HepG2 (cell line): Measurements from ENCODE around the gene GK. TPM values are rescaled to one million over a fixed set of nuclear protein-coding genes. Genes with fewer than 3 reads are reported as not detected.

Source experiments
- ATF7 ChIP-seq, 2 experiments: fragments of 450-650 bp in 1 of 2; sonication (generic) in 1 of 2; formaldehyde crosslinking in 1 of 2; IDR thresholded peaks; 2 replicates each; pipeline versions ENCODE4 v1.4.0 to v1.6.1; 2016 to 2020; ENCODE audit warnings: antibody characterized with exemption in 1 of 2, mild to moderate bottlenecking in 1 of 2, missing genetic modification reagents in 1 of 2
- FOXA1 ChIP-seq, 2 experiments: fragments of 450-650 bp in 1 of 2; sonication (generic) in 1 of 2; formaldehyde crosslinking in 1 of 2; IDR thresholded peaks; 2 replicates each; pipeline versions ENCODE4 v1.4.0 to v1.6.1; 2016 to 2020; ENCODE audit warnings: missing genetic modification reagents in 1 of 2
- HNRNPH1 ChIP-seq: fragments of 200-400 bp; formaldehyde crosslinking; optimal IDR thresholded peaks from 2 replicates; pipeline ENCODE3; 2017; ENCODE audit warnings: mild to moderate bottlenecking, low read depth, low read length
- NR2F1 ChIP-seq, 2 experiments: fragments of 450-650 bp in 1 of 2; formaldehyde crosslinking in 1 of 2; IDR thresholded peaks; 2 replicates each; pipeline versions ENCODE4 v1.5.0 to v1.6.1; 2016 to 2020; ENCODE audit warnings: mild to moderate bottlenecking in 1 of 2, missing compliant biosample characterization in 1 of 2, missing genetic modification reagents in 1 of 2, moderate library complexity in 1 of 2
- NR2F6 ChIP-seq, 2 experiments: IDR thresholded peaks; 2 replicates each; pipeline ENCODE4 v1.6.1; 2016; ENCODE audit warnings: antibody characterized with exemption in 1 of 2, mild to moderate bottlenecking in 1 of 2
- SALL1 ChIP-seq: sonication (generic); formaldehyde crosslinking; IDR thresholded peaks from 2 replicates; pipeline ENCODE4 v1.8.0; 2022; ENCODE audit warnings: mild to moderate bottlenecking, missing genetic modification reagents
- SRF ChIP-seq: IDR thresholded peaks from 2 replicates; pipeline ENCODE4 v1.6.1; 2011; ENCODE audit warnings: mild to moderate bottlenecking, low read depth, low read length, moderate library complexity
- ZNF235 ChIP-seq: sonication (generic); formaldehyde crosslinking; IDR thresholded peaks from 2 replicates; pipeline ENCODE4 v1.8.1; 2023; ENCODE audit warnings: mild to moderate bottlenecking, missing genetic modification reagents, borderline replicate concordance
- ZSCAN9 ChIP-seq: IDR thresholded peaks from 2 replicates; pipeline ENCODE4 v1.6.1; 2016; ENCODE audit warnings: borderline replicate concordance
- polyA plus RNA-seq, 8 experiments: library from polyadenylated mRNA; depleted of rRNA in 3 of 8; stranded (reverse) in 7 of 8; unstranded in 1 of 8; fragments of >200 nt; fragmentation: Illumina TruSeq in 4 of 8; extraction: Trizol in 4 of 8; gene quantifications; 2 replicates each; pipeline versions ENCODE4 v1.2.1 to v1.2.3, GENCODE V29; 2011 to 2016; ENCODE audit warnings: low read depth in 4 of 8, missing spikeins in 1 of 8, mixed read lengths in 1 of 8; ENCODE audit not compliant: insufficient read depth in 1 of 8
- total RNA-seq, 5 experiments: library from RNA; depleted of rRNA; stranded (reverse); fragments of >200 nt; fragmentation: Illumina TruSeq; extraction: Trizol; gene quantifications; 2 replicates each; pipeline ENCODE4 v1.2.3, GENCODE V29; 2016; ENCODE audit warnings: low read depth in 1 of 5
- TF ChIP-seq, protein P1 (sequence below): sonication (generic); formaldehyde crosslinking; IDR thresholded peaks from 2 replicates; pipeline ENCODE4 v1.8.1; 2023; ENCODE audit warnings: missing genetic modification reagents, mild to moderate bottlenecking, borderline replicate concordance
- TF ChIP-seq, protein P2 (sequence below): sonication (generic); formaldehyde crosslinking; IDR thresholded peaks from 2 replicates; pipeline ENCODE4 v1.4.0; 2020; ENCODE audit warnings: missing genetic modification reagents
- TF ChIP-seq, protein P3 (sequence below): sonication (generic); formaldehyde crosslinking; IDR thresholded peaks from 2 replicates; pipeline ENCODE4 v1.4.0; 2020; ENCODE audit warnings: mild to moderate bottlenecking, missing genetic modification reagents
- TF ChIP-seq, protein P4 (sequence below): sonication (generic); formaldehyde crosslinking; IDR thresholded peaks from 2 replicates; pipeline ENCODE4 v1.4.0; 2020; ENCODE audit warnings: missing genetic modification reagents
- TF ChIP-seq, protein P5 (sequence below): sonication (generic); formaldehyde crosslinking; IDR thresholded peaks from 2 replicates; pipeline ENCODE4 v1.4.0; 2020; ENCODE audit warnings: mild to moderate bottlenecking, missing genetic modification reagents

The GK gene
- total and polyA plus RNA-seq, 2 of the 13 experiments (the other 11 are each of a cell fraction or from before 2014, with no cell fraction given), result 64.2 to 265 TPM

DNA sequence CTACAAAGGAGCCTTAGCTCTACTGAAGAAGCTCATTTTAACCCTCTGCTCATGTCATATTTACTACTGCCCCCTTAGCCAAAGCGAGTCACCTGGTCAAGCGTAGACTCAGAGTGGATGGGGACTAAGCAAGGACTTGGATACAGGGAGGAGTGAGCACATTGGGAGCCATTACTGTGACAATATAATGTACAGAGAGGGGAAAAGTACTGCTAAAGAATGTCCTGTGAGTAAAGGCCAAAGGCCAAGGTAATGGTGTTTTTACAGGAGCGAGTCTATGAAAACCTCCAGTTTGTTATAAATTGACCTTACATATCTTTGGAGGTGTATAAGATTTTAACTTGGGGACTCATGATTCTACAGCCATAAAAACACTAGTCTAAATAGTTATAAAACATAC is 10.6 kb upstream of the GK start (continued):
- TF ChIP-seq, protein P1, sequence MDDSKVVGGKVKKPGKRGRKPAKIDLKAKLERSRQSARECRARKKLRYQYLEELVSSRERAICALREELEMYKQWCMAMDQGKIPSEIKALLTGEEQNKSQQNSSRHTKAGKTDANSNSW (CRISPR knock-in tag), result no peak
- TF ChIP-seq NR2F1 (CRISPR knock-in tag; IDR thresholded peaks at IDR 0.05) (peak; percentile 40 to 46; a peak in 3 of 4 replicates), NR2F6 (IDR thresholded peaks at IDR 0.05) (peak; percentile 72), NR2F6 (CRISPR knock-in tag; IDR thresholded peaks at IDR 0.05) (peak; percentile 87), ATF7 (IDR thresholded peaks at IDR 0.05) (no peak), ATF7 (CRISPR knock-in tag; IDR thresholded peaks at IDR 0.05) (no peak), SRF (no peak), ZSCAN9 (CRISPR knock-in tag) (no peak), SALL1 (CRISPR knock-in tag) (peak; percentile 13; the same call in 1 of the 2 replicates), HNRNPH1 (no peak), ZNF235 (CRISPR knock-in tag) (no peak), FOXA1 (IDR thresholded peaks at IDR 0.05) (no peak), FOXA1 (CRISPR knock-in tag; IDR thresholded peaks at IDR 0.05) (no peak)
- TF ChIP-seq, protein P2, sequence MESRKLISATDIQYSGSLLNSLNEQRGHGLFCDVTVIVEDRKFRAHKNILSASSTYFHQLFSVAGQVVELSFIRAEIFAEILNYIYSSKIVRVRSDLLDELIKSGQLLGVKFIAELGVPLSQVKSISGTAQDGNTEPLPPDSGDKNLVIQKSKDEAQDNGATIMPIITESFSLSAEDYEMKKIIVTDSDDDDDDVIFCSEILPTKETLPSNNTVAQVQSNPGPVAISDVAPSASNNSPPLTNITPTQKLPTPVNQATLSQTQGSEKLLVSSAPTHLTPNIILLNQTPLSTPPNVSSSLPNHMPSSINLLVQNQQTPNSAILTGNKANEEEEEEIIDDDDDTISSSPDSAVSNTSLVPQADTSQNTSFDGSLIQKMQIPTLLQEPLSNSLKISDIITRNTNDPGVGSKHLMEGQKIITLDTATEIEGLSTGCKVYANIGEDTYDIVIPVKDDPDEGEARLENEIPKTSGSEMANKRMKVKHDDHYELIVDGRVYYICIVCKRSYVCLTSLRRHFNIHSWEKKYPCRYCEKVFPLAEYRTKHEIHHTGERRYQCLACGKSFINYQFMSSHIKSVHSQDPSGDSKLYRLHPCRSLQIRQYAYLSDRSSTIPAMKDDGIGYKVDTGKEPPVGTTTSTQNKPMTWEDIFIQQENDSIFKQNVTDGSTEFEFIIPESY (CRISPR knock-in tag), result no peak
- TF ChIP-seq, protein P3, sequence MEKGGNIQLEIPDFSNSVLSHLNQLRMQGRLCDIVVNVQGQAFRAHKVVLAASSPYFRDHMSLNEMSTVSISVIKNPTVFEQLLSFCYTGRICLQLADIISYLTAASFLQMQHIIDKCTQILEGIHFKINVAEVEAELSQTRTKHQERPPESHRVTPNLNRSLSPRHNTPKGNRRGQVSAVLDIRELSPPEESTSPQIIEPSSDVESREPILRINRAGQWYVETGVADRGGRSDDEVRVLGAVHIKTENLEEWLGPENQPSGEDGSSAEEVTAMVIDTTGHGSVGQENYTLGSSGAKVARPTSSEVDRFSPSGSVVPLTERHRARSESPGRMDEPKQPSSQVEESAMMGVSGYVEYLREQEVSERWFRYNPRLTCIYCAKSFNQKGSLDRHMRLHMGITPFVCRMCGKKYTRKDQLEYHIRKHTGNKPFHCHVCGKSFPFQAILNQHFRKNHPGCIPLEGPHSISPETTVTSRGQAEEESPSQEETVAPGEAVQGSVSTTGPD (CRISPR knock-in tag), result no peak
- TF ChIP-seq, protein P4, sequence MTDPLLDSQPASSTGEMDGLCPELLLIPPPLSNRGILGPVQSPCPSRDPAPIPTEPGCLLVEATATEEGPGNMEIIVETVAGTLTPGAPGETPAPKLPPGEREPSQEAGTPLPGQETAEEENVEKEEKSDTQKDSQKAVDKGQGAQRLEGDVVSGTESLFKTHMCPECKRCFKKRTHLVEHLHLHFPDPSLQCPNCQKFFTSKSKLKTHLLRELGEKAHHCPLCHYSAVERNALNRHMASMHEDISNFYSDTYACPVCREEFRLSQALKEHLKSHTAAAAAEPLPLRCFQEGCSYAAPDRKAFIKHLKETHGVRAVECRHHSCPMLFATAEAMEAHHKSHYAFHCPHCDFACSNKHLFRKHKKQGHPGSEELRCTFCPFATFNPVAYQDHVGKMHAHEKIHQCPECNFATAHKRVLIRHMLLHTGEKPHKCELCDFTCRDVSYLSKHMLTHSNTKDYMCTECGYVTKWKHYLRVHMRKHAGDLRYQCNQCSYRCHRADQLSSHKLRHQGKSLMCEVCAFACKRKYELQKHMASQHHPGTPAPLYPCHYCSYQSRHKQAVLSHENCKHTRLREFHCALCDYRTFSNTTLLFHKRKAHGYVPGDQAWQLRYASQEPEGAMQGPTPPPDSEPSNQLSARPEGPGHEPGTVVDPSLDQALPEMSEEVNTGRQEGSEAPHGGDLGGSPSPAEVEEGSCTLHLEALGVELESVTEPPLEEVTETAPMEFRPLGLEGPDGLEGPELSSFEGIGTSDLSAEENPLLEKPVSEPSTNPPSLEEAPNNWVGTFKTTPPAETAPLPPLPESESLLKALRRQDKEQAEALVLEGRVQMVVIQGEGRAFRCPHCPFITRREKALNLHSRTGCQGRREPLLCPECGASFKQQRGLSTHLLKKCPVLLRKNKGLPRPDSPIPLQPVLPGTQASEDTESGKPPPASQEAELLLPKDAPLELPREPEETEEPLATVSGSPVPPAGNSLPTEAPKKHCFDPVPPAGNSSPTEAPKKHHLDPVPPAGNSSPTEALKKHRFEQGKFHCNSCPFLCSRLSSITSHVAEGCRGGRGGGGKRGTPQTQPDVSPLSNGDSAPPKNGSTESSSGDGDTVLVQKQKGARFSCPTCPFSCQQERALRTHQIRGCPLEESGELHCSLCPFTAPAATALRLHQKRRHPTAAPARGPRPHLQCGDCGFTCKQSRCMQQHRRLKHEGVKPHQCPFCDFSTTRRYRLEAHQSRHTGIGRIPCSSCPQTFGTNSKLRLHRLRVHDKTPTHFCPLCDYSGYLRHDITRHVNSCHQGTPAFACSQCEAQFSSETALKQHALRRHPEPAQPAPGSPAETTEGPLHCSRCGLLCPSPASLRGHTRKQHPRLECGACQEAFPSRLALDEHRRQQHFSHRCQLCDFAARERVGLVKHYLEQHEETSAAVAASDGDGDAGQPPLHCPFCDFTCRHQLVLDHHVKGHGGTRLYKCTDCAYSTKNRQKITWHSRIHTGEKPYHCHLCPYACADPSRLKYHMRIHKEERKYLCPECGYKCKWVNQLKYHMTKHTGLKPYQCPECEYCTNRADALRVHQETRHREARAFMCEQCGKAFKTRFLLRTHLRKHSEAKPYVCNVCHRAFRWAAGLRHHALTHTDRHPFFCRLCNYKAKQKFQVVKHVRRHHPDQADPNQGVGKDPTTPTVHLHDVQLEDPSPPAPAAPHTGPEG, result no peak
- TF ChIP-seq, protein P5, sequence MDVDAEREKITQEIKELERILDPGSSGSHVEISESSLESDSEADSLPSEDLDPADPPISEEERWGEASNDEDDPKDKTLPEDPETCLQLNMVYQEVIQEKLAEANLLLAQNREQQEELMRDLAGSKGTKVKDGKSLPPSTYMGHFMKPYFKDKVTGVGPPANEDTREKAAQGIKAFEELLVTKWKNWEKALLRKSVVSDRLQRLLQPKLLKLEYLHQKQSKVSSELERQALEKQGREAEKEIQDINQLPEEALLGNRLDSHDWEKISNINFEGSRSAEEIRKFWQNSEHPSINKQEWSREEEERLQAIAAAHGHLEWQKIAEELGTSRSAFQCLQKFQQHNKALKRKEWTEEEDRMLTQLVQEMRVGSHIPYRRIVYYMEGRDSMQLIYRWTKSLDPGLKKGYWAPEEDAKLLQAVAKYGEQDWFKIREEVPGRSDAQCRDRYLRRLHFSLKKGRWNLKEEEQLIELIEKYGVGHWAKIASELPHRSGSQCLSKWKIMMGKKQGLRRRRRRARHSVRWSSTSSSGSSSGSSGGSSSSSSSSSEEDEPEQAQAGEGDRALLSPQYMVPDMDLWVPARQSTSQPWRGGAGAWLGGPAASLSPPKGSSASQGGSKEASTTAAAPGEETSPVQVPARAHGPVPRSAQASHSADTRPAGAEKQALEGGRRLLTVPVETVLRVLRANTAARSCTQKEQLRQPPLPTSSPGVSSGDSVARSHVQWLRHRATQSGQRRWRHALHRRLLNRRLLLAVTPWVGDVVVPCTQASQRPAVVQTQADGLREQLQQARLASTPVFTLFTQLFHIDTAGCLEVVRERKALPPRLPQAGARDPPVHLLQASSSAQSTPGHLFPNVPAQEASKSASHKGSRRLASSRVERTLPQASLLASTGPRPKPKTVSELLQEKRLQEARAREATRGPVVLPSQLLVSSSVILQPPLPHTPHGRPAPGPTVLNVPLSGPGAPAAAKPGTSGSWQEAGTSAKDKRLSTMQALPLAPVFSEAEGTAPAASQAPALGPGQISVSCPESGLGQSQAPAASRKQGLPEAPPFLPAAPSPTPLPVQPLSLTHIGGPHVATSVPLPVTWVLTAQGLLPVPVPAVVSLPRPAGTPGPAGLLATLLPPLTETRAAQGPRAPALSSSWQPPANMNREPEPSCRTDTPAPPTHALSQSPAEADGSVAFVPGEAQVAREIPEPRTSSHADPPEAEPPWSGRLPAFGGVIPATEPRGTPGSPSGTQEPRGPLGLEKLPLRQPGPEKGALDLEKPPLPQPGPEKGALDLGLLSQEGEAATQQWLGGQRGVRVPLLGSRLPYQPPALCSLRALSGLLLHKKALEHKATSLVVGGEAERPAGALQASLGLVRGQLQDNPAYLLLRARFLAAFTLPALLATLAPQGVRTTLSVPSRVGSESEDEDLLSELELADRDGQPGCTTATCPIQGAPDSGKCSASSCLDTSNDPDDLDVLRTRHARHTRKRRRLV (CRISPR knock-in tag), result no peak
